Measurements from ENCODE around the gene HACD3. TPM values are rescaled to one million over a fixed set of nuclear protein-coding genes. Genes with fewer than 3 reads are reported as not detected.

Gene HACD3
- total and polyA plus RNA-seq, 2 of the 13 experiments (the other 11 are each of a cell fraction or from before 2014, with no cell fraction given) = 73.6 to 161 TPM

GRCh38 chr15:65530318-65531111, at the start of gene HACD3 (continued):
- TF ChIP-seq SOX6 (IDR thresholded peaks at IDR 0.05) (no peak), SOX6 (CRISPR knock-in tag; IDR thresholded peaks at IDR 0.05) (peak; percentile 62), SALL2 (CRISPR knock-in tag; IDR thresholded peaks at IDR 0.05) (peak; percentile 97), HOXA3 (CRISPR knock-in tag; IDR thresholded peaks at IDR 0.05) (peak; percentile 76), ZFP1 (CRISPR knock-in tag; IDR thresholded peaks at IDR 0.05) (no peak), ARID5B (CRISPR knock-in tag; IDR thresholded peaks at IDR 0.05) (peak; percentile 45; the same call in 1 of the 2 replicates), ATM (IDR thresholded peaks at IDR 0.05; ENCODE audit: borderline replicate concordance) (no peak), ZNF3 (CRISPR knock-in tag; IDR thresholded peaks at IDR 0.05) (0 out of 2 replicates have a peak, but pooled peaks have one; percentile 48), NCOA2 (CRISPR knock-in tag; IDR thresholded peaks at IDR 0.05) (no peak), SATB2 (CRISPR knock-in tag; IDR thresholded peaks at IDR 0.05) (peak; percentile 66; the same call in 1 of the 2 replicates), ZNF709 (CRISPR knock-in tag; IDR thresholded peaks at IDR 0.05) (peak; percentile 91), POGK (CRISPR knock-in tag; conservative IDR thresholded peaks at IDR 0.05) (peak; percentile 92), BCL6 (CRISPR knock-in tag; IDR thresholded peaks at IDR 0.05) (peak; percentile 44), ZSCAN31 (CRISPR knock-in tag; IDR thresholded peaks at IDR 0.05; ENCODE audit: low read depth) (peak; percentile 78; the same call in 1 of the 2 replicates), ZBTB7B (CRISPR knock-in tag; IDR thresholded peaks at IDR 0.05) (peak; percentile 81), TFDP1 (CRISPR knock-in tag; IDR thresholded peaks at IDR 0.05; ENCODE audit: borderline replicate concordance) (peak; percentile 92), THRA (CRISPR knock-in tag; IDR thresholded peaks at IDR 0.05; ENCODE audit: borderline replicate concordance) (peak; percentile 23; the same call in 1 of the 2 replicates), ZNF468 (CRISPR knock-in tag; IDR thresholded peaks at IDR 0.05) (peak; percentile 89; the same call in 1 of the 2 replicates), ZNF670 (CRISPR knock-in tag; IDR thresholded peaks at IDR 0.05; ENCODE audit: borderline replicate concordance) (peak; percentile 94), ZBTB8A (CRISPR knock-in tag; IDR thresholded peaks at IDR 0.05; ENCODE audit: borderline replicate concordance, low read depth) (peak; percentile 24; the same call in 1 of the 2 replicates), HIVEP1 (CRISPR knock-in tag; IDR thresholded peaks at IDR 0.05) (peak; percentile 80)

Measured in HepG2 (cell line).